ENCODE measurements around the gene ABCD2.

Gene ABCD2

DNA sequence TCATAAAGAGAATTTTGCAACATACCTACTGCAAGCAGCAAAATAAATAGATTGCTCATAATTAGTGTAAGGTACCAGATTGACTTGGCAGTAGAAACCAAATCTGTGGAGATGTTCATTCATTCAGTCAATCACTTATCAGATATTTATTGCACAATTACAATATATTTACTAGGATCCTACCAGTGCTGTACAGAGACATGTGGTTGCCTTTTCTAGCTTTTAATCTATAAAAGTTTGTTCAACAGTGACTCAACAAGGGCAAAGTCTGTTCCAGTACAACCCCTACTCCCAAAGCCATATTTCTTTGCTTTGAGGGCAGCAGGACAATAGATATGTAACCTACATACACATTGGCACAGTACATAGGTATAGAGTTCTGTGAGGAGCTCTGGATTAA, 27.3 kb downstream of the ABCD2 start:
- Histone ChIP-seq H3K4me3 (ENCODE audit: low read depth in 1 of 2, low read length in 1 of 2) (no peak overlapping the region), H3K36me3 (no peaks in the 10 kb centered on the region), H3K27me3 (no peaks in the 10 kb centered on the region), H3K4me1 (ENCODE audit: control insufficient read depth in 1 of 2, insufficient read depth in 1 of 2, low read depth in 1 of 2, low read length in 1 of 2) (no peaks in the 10 kb centered on the region), H3K9me3 (no peaks in the 10 kb centered on the region), H3K27ac (no peak overlapping the region)
- TF ChIP-seq, protein P1, sequence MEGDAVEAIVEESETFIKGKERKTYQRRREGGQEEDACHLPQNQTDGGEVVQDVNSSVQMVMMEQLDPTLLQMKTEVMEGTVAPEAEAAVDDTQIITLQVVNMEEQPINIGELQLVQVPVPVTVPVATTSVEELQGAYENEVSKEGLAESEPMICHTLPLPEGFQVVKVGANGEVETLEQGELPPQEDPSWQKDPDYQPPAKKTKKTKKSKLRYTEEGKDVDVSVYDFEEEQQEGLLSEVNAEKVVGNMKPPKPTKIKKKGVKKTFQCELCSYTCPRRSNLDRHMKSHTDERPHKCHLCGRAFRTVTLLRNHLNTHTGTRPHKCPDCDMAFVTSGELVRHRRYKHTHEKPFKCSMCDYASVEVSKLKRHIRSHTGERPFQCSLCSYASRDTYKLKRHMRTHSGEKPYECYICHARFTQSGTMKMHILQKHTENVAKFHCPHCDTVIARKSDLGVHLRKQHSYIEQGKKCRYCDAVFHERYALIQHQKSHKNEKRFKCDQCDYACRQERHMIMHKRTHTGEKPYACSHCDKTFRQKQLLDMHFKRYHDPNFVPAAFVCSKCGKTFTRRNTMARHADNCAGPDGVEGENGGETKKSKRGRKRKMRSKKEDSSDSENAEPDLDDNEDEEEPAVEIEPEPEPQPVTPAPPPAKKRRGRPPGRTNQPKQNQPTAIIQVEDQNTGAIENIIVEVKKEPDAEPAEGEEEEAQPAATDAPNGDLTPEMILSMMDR (IDR thresholded peaks at IDR 0.05): no peak

DNA sequence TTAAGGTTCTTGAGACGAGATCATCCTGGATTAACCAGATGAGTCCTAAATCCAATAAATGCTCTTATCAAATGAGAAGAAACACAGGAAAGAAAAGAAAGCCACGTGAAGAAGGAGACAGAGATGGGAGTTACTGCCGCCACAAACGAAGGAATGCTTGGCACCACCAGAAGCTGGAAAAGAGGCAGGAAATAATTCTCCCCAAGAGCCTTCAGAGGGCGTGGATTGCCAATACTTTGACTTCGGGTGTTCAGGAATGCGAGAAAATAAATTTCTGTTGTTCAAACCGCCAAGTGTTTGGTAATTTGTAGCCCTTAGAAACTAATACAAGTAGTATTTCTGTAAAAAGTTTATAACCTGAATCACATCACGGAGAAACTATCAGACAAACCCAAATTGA, 31.3 kb downstream of the ABCD2 start:
- Histone ChIP-seq H3K4me3 (ENCODE audit: low read depth in 1 of 2, low read length in 1 of 2) (no peak overlapping the region), H3K4me1 (ENCODE audit: control insufficient read depth in 1 of 2, insufficient read depth in 1 of 2, low read depth in 1 of 2, low read length in 1 of 2) (no peaks in the 10 kb centered on the region), H3K27ac (no peak overlapping the region), H3K27me3 (no peaks in the 10 kb centered on the region), H3K36me3 (no peaks in the 10 kb centered on the region), H3K9me3 (no peaks in the 10 kb centered on the region)
- TF ChIP-seq, protein P1 (IDR thresholded peaks at IDR 0.05): no peak

DNA sequence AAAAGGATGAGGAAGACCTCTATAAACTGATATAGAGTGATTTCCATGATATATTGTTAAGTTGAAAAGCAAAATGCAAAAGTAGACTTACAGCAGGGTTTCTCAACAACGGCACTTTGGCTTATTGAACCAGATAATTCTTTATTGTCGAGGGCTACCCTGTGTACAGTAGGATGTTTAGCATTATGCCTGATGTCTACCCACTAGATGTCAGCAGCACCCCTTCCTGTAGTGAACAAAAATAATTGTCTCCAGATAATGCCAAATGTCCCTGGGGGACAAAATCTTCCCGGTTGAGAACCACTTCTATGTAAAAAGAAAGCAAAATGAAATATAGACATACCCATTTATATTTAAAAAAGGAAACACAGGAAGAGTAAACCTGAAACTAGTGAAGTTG, 32.4 kb downstream of the ABCD2 start:
- Histone ChIP-seq H3K4me3 (ENCODE audit: low read depth in 1 of 2, low read length in 1 of 2) (no peak overlapping the region), H3K27ac (no peak overlapping the region), H3K36me3 (no peaks in the 10 kb centered on the region), H3K9me3 (no peaks in the 10 kb centered on the region), H3K4me1 (ENCODE audit: control insufficient read depth in 1 of 2, insufficient read depth in 1 of 2, low read depth in 1 of 2, low read length in 1 of 2) (no peaks in the 10 kb centered on the region), H3K27me3 (no peaks in the 10 kb centered on the region)
- TF ChIP-seq, protein P1 (IDR thresholded peaks at IDR 0.05): no peak

DNA sequence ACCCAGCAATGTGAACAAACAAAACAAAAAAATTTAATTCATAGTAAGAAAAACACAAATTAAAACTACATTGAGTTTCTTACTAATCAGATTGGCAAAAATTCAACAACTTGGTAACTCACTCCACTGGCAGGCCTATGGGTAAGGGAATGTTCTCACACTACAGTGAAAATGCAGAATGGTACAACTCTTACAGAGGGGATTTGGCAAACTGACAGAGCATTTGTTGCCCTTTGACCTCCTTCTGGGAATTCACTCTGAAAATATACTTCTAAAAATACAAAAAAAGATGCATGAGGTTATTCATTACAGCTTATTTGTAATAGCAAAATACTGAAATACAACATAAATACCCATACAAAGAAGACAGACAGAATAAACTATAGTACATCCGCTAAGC, 32.8 kb downstream of the ABCD2 start:
- TF ChIP-seq, protein P1 (IDR thresholded peaks at IDR 0.05): no peak
- H3K4me1 ChIP-seq (ENCODE audit: control insufficient read depth in 1 of 2, insufficient read depth in 1 of 2, low read depth in 1 of 2, low read length in 1 of 2): no peaks in the 10 kb centered on the region
- no peaks in the 10 kb centered on the region for H3K27me3 ChIP-seq
- H3K9me3 ChIP-seq: no peaks in the 10 kb centered on the region
- no peaks in the 10 kb centered on the region for H3K36me3 ChIP-seq
- no peak overlapping the region for H3K27ac ChIP-seq
- H3K4me3 ChIP-seq (ENCODE audit: low read depth in 1 of 2, low read length in 1 of 2): no peak overlapping the region

DNA sequence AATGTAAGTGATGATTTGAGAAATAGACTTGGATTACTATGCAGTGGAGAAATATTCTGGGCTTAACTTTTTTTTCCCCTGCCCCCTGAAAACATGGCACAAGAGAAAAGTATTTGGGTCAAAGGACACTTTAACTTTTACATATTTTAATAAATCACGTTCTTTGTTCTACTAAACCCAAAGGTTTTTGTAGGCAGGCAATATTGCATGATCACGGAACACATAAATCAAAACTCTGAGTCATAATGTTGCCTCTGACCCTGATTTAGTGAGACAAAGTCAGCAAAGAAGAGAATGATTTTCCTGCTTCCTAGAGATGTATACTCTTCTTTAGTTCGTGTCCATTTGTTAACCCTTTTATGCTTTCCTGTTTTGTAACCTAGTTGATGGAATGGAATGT, 38.0 kb downstream of the ABCD2 start:
- Histone ChIP-seq H3K27ac (no peak overlapping the region), H3K4me1 (ENCODE audit: control insufficient read depth in 1 of 2, insufficient read depth in 1 of 2, low read depth in 1 of 2, low read length in 1 of 2) (no peaks in the 10 kb centered on the region)
- TF ChIP-seq, protein P1 (IDR thresholded peaks at IDR 0.05): no peak

DNA sequence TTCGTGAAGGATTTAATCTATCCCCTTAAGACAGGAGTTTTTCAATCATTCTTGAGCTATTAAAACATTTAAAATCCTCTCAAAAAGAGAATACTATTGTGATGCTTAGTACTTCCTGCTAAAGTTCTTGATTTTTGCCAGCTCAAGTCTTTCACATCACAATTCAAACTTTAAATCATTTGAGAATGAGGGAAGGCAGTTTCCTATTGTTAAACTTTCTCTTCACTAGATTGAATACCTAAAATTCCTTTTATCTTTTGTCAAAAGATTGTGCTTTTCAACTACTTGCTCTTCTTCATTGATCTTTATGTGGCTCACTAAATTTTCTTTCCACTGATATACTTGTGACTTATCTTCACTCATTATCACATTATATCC, 44.1 kb downstream of the ABCD2 start:
- Histone ChIP-seq H3K4me3 (ENCODE audit: low read depth in 1 of 2, low read length in 1 of 2) (no peak overlapping the region), H3K9me3 (no peaks in the 10 kb centered on the region), H3K36me3 (no peaks in the 10 kb centered on the region), H3K27me3 (no peaks in the 10 kb centered on the region), H3K27ac (no peak overlapping the region), H3K4me1 (ENCODE audit: control insufficient read depth in 1 of 2, insufficient read depth in 1 of 2, low read depth in 1 of 2, low read length in 1 of 2) (no peaks in the 10 kb centered on the region)
- TF ChIP-seq, protein P1 (IDR thresholded peaks at IDR 0.05): no peak

More for the DNA sequence above, 38.0 kb downstream of the ABCD2 start:
- no peaks in the 10 kb centered on the region for H3K27me3 ChIP-seq
- H3K36me3 ChIP-seq: no peaks in the 10 kb centered on the region
- no peak overlapping the region for H3K4me3 ChIP-seq (ENCODE audit: low read depth in 1 of 2, low read length in 1 of 2)
- no peaks in the 10 kb centered on the region for H3K9me3 ChIP-seq

All from neutrophil (primary cell).